Measurements from ENCODE around the gene CMTM7.
"Not testable (repeated sequence)": the region's sequence is repeated elsewhere in the genome, so short reads cannot be mapped to it uniquely, and the experiment has no call there.

The CMTM7 gene

DNA sequence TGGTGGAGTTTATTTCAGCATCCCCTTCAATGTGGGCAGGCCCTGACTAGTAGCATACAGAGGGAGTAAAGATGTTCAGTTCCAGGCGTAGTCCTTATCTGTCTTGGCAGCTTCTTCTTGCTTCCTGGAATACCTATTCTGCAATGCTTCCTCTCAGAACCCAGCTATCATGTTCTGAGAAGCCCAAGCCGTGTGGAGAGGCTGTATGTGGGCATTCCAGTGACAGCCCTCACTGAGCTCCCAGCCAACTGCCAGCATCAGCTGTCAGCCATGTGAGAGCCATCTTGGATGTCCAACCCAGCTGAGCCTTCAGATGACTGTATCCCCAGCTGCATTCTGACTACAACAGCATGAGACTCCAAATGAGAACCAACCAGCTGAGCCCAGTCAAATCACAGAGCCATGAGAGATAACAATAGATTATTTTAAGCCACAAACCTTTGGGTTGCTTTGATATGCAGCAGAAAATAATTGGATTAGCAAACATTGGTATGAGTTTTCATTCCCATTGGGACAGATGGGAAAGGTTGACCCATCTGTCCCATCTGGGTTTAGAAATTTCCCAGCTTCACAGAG, 8.4 kb upstream of the CMTM7 start:
- no peak for DNase-seq (ENCODE audit: low spot score)

DNA sequence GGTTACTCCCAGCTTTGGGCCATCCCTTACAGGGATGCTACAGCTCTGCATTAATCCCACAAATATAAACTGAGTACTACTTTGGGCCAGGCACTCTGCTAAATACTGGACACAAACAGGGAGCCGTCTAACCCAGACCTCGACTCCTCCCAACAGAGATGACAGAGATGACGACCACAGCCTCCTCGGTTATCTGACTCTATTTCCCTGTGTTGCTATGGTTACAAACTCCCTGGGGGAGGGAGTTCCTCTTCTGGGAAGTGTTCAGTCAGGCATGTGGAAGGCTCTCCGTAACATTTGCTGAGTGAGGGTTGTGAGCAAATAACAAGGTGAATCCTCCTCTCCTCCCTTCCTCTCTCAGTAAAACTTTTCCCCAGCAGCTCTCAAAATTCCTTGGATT, 6.7 kb upstream of the CMTM7 start:
- DNase-seq (ENCODE audit: low spot score): no peak

DNA sequence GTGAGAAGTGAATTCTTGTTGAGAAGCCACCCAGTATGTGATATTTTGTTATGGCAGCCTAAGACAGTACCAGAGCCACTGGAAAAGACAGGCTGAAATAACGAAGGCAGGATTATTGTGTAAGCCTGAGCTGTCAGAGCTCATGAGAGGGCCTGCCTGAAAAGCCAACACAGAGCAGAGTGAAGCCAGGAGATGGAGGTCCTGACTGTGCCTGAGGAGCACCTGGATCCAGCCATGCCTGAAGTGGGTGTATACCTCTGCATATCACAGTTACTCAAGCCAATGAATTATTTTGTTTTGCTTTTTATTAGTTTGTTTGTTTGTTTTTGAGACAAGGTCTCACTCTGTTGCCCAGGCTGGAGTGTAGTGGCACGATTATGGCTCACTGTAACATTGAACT, 4.1 kb upstream of the CMTM7 start:
- DNase-seq (ENCODE audit: low spot score): no peak

DNA sequence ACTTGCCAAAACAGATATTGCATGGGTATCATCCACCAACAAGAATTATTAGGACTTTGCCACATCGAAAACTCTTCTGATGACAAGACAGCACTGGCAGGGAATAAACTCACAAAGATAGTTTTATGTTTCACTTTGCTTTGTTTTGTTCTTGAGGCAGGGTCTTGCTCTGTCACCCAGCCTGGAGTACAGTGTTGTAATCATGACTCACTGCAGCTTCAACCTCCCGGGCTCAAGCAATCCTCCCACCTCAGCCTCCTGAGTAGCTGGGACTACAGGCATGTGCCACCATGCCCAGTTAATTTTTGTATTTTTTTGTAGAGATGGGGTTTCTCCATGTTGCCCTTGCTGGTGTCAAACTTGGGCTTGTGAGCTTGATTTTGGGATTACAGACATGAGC, 2.1 kb upstream of the CMTM7 start:
- not testable (repeated sequence) for DNase-seq (ENCODE audit: low spot score)

DNA sequence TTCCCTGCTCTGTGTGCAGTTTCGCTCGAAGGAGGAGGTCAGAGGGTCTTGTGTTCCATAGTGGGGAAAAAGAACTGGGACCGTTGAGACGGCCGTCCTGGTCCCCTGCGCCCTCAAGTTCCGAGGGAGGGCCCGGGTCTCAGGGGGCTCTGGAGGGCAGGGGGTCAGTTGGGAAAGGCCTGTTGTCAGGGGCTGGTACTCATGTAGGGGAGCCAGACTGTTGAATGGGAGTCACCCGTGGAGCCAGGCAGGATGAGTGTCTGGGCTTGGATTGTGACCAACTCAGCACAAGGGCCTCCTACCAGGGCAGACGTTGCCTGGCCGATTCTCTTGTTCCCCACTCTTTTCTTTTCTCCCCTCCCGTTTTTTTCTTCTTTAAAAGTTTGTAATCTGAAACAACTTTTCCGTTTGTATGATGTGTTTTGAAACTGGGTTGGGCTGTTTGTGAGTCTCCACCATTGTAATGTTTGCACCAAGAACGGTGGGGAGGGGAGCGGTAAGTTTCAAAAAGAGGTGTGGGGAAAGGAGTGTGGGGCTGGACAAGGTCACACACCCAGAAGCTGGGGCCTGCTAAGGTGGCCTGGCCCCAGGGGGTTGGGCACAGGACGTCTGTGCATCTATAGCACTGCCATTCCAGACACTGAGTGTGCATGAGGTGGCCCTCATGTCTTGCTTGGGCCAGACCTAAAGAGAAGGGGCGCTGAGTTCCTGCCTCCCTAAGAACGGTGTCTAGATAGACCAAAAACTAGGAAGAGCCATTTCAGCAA, 1.1 kb downstream of the CMTM7 start:
- DNase-seq (ENCODE audit: low spot score): no peak

DNA sequence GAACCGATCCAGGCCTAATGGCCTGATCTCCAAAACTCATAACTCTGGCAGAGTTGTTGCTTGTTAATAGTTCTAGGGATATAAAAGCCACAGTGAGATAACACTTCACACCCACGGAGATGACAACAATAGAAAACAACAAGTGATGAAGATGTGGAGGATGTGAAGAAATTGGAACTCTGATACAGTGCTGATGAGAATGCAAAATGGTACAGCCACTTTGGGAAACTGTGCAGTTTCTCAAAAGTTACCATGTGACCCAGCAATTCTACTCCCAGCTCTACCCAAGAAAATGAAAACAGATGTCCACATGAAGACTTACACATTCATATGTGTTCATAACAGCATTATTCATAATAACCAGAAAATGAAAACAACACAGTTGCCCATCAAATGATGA, 3.8 kb downstream of the CMTM7 start:
- DNase-seq (ENCODE audit: low spot score): no peak

DNA sequence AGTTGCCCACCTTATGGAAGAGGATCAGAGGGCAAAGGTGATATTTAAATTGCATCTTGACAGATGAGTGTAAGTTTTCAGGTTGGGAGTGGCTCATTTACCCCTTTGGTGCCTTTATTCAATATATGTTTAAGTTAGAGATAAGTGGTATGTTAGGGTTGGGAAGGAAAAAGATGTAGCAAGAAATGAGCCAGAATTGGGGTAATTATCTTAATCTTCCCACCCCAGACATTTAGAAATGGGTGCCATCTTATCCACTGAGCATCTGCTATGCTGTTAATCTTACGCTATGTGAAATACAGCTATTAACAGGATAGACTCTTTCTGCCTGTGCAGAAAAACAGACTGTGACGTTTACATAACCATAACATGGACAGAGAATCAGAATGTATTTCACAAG, 6.3 kb downstream of the CMTM7 start:
- no peak for DNase-seq (ENCODE audit: low spot score)

DNA sequence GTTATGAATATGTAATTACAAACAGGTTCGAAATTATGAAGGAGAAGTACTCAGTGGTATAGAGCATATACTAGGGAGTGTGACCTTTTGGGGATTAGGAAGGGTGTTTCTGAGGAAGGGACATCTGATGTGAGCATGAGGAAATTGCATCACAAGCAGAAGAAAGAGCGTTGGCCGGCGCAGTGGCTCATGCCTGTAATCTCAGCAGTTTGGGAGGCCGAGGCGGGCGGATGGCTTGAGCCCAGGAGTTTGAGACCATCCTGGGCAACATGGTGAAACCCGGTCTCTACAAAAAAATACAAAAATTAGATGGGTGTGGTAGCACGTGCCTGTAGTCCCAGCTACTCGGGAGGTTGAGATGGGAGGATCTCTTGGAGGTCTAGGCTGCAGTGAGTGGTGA, 6.9 kb downstream of the CMTM7 start:
- DNase-seq (ENCODE audit: low spot score): no peak

DNA sequence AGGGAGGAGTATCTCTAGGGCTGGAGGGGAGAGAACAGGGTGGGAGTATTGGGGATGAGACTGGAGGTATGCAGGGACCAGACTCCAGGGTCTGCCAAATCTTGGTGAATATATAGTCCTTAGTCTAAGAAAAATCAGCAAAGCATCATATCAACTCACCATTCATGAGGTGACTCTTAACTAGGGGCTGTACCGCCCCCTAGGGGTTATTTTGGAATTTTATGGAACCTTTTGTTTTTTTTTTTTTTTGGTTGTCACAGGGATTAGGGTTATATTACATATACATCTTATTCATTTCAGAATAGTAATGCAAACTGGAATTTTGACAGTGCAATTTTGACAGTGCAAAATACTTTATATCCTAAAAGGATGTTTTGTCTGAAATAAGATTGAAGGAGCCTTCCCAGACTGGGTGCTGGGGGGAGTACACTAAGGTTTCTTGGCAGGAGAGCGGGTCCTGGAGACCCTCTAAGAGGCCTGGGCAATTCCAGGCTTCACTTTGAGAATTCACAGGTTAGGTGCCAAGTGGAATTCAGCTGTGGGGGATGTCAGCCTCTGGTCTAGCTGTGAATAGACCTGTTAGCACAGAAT, 7.5 kb downstream of the CMTM7 start:
- DNase-seq (ENCODE audit: low spot score): peak; percentile 64

DNA sequence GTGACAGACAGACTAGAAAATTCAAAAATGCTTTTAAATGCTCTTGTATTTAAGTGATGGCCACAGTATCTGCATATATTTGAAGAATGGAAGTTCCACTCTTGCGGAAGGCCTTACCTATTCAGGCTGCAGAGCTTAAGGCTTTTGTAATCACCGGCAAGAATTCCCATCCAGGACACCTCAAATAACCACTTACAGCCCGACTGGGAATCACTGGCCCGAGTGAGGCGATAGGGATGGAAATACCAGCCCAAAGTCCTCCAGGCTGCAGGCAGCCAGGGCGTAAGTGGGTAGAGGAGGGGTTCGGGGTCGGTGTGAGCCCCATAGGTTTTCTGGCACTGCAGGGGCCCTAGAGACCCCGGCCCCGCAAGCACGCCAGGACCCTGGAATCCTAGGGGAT, 9.5 kb downstream of the CMTM7 start:
- DNase-seq (ENCODE audit: low spot score): no peak

DNA sequence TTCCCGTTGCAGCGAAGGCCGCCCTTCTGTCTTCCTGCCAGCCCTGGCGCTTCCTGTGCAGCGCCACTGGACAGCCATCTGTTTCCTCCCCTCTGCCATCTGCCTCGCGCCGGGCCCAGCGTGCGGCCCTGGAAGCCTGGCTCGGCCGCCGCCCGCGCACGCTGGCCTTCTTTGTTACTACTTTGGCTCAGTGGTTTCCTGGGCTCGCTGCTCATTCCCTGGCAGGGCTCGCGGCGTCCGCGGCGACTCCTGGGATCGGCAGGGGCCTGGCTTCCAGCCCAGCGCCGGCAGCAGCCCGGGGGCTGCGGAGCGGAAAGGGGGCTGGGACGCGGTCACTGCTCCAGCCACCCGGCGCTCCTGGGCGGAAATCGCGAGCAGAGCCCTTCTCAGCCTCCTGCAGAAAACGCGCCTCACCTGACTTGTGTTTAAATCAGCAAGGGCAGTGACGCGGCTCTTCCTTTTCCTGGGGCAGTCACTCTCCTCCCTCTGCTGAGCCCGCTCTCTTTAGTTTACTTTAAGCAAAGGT, 10.0 kb downstream of the CMTM7 start:
- DNase-seq (ENCODE audit: low spot score): peak; percentile 42

DNA sequence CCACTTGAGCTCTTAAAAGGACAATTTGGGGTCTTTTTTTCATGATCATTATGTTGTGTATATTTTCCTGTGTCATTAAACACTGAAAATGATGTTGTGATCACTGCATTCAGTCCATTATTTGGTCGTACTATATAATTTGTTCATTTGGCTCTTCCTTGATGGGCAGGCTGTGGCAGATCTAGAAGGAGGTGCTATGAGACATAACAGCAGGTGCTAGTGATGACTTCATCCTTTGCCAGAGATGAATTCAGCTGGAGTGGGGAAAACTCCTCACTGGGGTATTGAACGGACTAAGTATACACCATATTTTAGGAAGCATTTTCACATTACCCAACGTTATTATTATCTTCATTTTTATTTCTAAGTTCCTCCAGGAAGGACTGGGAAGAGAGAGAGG, 12.0 kb downstream of the CMTM7 start:
- DNase-seq (ENCODE audit: low spot score): no peak

DNA sequence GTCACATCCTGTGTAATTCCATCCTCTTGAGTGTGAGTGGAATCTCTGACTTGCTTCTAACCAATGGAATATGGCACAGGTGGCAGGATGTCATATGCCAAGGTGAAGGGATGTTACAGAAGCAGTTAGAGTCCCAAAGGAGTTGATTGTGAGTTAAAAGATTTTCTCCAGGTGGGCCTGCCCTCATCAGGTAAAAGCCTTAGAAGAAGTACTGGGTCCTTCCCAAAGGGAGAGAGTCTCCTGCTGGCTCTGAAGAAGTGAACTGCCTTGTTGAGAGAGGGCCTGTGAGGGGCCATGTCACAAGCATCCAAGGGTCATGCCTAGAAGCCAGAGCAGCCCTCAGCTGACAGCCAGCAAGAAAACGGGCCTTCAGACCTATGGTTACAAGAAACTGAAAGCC, 13.1 kb downstream of the CMTM7 start:
- DNase-seq (ENCODE audit: low spot score): no peak

DNA sequence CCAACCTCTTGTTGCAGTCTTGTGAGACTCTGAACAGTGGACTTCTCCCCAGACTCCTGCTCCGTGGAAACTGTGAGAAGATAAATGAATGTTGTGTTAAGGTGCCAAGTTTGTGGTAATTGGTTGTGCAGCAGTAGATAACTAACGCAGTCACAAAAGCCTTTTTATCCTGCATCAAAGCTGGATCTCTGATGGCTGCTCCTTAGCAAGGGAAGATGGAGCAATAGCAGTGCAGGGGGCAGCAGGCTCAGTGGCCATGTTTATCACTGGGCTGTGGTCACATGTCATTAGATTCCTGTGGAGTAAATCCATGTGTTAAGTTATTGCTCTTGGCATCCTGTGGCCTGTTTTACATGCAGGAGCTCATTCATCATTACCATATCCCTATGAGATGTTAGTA, 13.5 kb downstream of the CMTM7 start:
- DNase-seq (ENCODE audit: low spot score): no peak

DNA sequence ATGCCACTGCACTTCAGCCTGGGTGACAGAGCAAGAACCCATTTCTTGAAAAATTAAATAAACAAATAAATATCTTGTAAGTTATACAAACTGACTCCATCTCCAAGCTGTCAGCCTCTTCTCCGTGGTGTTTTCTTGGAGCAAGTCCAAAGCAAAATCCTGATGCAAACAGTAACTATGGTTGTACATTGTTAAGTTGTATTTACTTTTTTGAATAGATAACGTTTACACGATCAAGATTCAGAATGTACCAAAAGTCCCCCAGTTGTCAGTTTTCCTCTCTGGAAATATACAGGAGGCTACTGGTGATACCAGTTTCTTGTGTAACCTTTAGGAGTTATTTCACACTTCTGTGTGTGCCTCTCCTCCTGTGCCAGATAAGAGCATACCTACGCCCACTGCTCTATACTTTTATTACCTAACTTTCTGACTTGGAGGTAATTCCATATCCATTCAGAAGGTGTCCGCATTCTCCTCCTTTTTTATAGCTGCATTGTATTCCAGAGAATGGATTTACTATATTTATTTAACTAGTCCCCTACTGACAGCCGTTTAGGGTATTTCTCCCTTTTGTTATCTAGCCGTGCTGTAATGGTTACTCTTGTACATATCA, 14.2 kb downstream of the CMTM7 start:
- no peak for DNase-seq (ENCODE audit: low spot score)

DNA sequence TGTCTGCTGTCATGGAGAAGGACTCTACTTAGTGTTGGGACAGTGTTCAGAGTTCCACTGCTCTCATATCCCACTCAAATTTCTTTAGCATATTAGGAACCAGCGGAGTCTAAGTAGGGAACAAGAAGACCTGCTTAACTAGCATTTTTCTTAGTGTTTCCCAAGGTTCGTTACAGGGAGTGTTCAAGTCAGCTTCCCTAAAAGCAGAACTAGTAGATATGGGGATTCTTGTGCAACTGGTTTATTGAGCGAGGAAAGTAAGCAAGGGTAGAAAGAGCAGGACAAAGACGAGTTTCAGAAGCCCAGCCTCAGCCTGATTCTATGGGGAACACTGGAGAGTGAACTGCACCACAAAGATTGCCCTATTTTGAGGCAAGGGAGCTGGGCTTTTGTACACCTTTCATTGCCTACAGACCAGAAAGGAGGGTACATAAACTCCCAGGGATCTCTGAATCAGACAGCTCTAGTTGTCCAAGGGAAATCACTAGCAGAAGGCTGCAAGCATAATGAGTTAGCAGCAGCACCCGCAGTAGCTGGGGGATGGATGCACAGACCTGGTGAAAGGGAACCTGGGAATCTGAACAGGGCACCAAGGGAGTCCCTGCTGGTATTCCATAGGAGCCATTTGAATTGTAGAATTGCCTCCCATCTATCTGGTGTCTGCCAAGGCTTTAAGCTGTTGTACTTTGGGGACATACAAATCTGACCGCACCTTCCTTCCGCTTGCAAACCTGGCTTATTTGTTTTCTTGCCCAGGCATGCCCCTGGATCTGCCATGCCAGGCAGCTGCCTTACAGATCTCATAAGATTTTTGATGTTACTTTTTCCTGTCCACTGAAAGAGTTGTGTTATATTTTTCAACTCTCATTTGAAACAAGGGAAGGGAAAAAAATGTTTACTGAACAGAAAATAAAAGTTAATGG, 15.1 kb downstream of the CMTM7 start:
- no peak for DNase-seq (ENCODE audit: low spot score)

DNA sequence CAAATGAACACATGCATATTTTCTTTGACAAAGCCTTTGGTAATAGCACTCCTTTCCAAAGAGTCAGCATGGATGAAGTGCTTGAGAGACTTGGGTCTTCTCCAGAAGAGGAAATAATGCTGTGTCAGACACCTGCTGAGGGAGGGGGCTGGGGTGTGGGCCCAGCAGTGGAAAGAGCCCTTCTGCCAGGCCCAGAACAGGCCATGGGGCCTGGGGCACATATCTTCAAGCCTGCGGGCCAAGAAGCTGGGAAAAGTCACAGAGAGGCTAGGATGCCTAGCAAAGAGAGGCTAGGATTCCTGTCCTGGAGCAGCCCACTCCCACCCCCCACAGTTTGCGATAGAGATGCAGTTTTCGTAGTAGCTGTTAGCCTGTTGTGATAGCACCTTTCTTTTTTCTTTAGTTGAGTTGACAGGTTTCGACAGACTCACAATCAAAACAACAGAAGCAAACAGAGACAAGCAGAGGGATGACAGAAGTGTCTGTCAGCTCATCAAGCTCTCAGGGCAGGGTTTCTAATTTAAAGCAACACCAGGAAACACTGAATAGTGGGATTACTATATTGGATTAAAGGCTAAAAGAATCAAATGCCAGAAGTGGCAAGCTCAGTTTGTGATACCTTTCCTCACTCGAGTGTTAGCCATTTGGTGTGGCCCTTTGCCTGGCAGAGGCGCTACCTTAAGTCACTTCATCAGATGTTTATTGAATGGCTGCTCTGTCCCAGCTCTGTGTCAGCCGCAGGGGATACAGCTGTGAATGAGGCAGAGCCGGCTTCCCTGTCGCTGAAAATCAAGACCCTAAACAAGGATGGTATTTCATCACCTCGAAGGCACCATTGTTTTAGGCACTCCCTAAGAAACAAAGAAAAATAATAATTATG, 19.0 kb downstream of the CMTM7 start:
- no peak for DNase-seq (ENCODE audit: low spot score)

DNA sequence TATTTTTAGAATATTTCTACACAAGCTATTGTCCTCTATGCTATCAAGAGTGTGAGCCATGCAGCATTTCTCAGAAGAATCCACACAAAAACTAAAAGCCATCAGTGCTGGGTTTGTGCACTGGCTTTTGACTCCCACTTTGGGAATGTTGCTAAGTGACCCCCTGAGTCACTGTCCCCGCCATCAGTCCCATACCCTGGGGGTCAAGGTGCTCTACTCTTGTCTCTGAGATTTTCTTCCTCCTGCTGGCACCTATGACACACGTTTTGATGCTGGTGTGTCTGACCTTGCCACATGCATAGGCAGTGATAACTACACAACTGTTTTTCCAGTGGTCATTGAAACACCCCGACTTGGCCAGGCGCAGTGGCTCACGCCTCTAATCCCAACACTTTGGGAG, 19.8 kb downstream of the CMTM7 start:
- DNase-seq (ENCODE audit: low spot score): no peak

DNA sequence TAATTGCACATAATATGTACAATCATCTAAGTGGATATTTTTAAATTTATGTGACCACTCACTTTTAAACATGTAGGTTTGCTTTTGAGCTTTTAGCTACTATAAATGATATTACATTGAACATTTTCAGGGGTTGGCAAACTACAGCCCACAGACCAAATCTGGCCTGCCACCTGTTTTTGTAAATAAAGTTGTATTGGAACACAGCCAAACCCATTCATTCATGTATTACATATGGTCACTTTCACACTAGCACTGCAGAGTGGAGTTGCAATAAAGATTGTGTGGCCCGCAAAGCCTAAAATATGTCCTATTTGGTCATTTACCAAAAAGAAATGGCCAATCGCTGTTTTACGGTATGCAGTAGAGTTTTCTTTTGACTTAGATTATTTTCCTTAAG, 21.2 kb downstream of the CMTM7 start:
- no peak for DNase-seq (ENCODE audit: low spot score)

DNA sequence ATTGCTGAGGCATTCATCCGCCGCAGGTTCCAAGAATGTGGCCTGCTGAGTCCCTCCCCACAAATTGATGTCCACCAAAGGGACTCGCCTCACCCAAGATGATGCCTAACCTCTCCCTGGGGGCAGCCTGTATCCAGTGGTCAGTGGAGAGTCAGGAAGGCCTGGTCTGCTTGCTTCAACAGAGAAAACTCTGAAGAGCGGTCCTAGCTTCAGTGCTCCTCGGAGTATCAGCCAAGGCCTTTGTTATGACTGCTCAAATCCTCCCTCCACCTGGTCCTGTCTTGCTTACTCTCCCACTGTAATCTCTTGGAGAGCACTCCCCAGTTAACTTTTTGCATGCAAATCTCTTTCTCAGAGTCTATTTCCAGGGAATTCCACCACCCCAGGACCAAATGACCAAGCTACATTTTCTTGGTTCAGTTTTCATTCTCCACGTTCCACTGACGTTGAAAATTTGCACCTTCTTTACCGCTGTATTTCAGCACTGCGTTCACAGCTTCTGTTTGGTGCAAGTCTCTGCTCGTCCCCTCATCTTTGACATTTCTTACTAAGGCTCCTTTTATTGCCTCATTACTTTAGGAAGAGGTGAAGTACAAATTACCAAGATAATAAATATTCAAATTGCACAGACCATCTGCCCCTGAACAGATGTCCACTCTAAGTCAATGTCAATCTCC, 22.3 kb downstream of the CMTM7 start:
- no peak for DNase-seq (ENCODE audit: low spot score)

Measured in COLO829 (cell line).